Gastrocnemius medialis (tissue), 4 donors: ENCODE results near the gene MRM2. TPM values are rescaled to one million over a fixed set of nuclear protein-coding genes. Genes with fewer than 3 reads are reported as not detected.

Experiments
- ATAC-seq, 2 donors: fragments of 150-250 bp; one replicate each; pipeline ENCODE4 v1.9.1; 2016
- DNase-seq, 2 donors: peaks; one replicate each; pipeline ENCODE4 v3.0.0-alpha.2; 2019
- H3K27ac ChIP-seq, 4 donors: fragments of 200-600 bp; sonication (generic); 1 replicate in 1 of 4; 2 replicates in 3 of 4; pipeline ENCODE4 v1.5.1; 2016 to 2018; ENCODE audit warnings: mild to moderate bottlenecking in 2 of 4, moderate library complexity in 1 of 4
- H3K27me3 ChIP-seq, 3 donors: fragments of 200-600 bp; sonication (generic) in 2 of 3; 1 replicate in 1 of 3; 2 replicates in 2 of 3; pipeline versions ENCODE4 v1.5.1 to v1.6.0; 2016 to 2019; ENCODE audit warnings: mild to moderate bottlenecking in 1 of 3, moderate library complexity in 1 of 3
- H3K36me3 ChIP-seq, 2 donors: fragments of 200-600 bp; sonication (generic) in 1 of 2; one replicate each; pipeline ENCODE4 v1.5.1; 2017 to 2018
- H3K4me1 ChIP-seq, 2 donors: fragments of 200-600 bp; sonication (generic) in 1 of 2; one replicate each; pipeline ENCODE4 v1.5.1; 2016 to 2017; ENCODE audit warnings: mild to moderate bottlenecking in 2 of 2
- H3K4me3 ChIP-seq, 4 donors: fragments of 200-600 bp; sonication (generic) in 3 of 4; 1 replicate in 1 of 4; 2 replicates in 3 of 4; pipeline ENCODE4 v1.5.1; 2016 to 2019; ENCODE audit warnings: mild to moderate bottlenecking in 2 of 4
- H3K9me3 ChIP-seq, 3 donors: fragments of 200-600 bp; sonication (generic) in 2 of 3; 1 replicate in 1 of 3; 2 replicates in 2 of 3; pipeline ENCODE4 v1.5.1; 2016 to 2019
- CTCF ChIP-seq, 5 experiments: fragments of 450-650 bp in 3 of 5; fragments of 200-600 bp in 2 of 5; sonication (generic) in 2 of 5; IDR thresholded peaks in 4 of 5; conservative IDR thresholded peaks in 1 of 5; 1 replicate in 4 of 5; 2 replicates in 1 of 5; pipeline ENCODE4 v1.5.1; 2016 to 2019; ENCODE audit warnings: antibody characterized with exemption in 5 of 5, mild to moderate bottlenecking in 3 of 5, moderate library complexity in 3 of 5
- POLR2A ChIP-seq, 2 donors: fragments of 450-650 bp; IDR thresholded peaks; one replicate each; pipeline ENCODE4 v1.6.1; 2017; ENCODE audit warnings: antibody characterized with exemption in 2 of 2, mild to moderate bottlenecking in 2 of 2, moderate library complexity in 2 of 2
- in situ Hi-C, 4 donors: fragments of 200-750 bp; cut with MboI; loops; one replicate each; pipeline versions ENCODE4 v1.15.0 to v1.8.0; 2017; ENCODE audit warnings: low sequenced_read_pairs in 4 of 4
- intact Hi-C: fragments of 100-400 bp; cut with DNase I; formaldehyde crosslinking; loops from one replicate; pipeline ENCODE4 v1.15.1; 2023; ENCODE audit warnings: low total_unique reads
- total RNA-seq, 4 donors: library from RNA; depleted of rRNA; stranded (reverse); fragments of >200 nt; gene quantifications; one replicate each; pipeline versions ENCODE4 v1.1.0 to v1.2.3, GENCODE V29; 2016

Gene MRM2
- total RNA-seq, 4 donors from 2014 or later = 14.1 to 41.7 (median 16.9) TPM

- no peak for TF ChIP-seq POLR2A (IDR thresholded peaks at IDR 0.05)
- TF ChIP-seq CTCF (IDR thresholded peaks at IDR 0.05 in 4 of 5, conservative IDR thresholded peaks at IDR 0.05 in 1 of 5) = peak in 1 of 5 experiments; percentile 13
- ATAC-seq (peak; percentile 38 to 76), DNase-seq (peak; percentile 25 to 43)
- Histone ChIP-seq H3K4me1 (no peaks in the 10 kb centered on the region), H3K4me3 (no peak overlapping the region), H3K27me3 (no peaks in the 10 kb centered on the region), H3K36me3 (no peaks in the 10 kb centered on the region), H3K27ac (peak overlapping the region in 1 of 4 donors; percentile 18), H3K9me3 (no peaks in the 10 kb centered on the region)
- in situ Hi-C loops (loop anchor here in 1 of 4 donors (10.0 kb wide), 1 partner anchor 96 kb away; no protein-coding TSS in a partner anchor), intact Hi-C loops (loop anchor here (10.0 kb wide), 1 partner anchor 306 kb away; the partner anchor contains the start of genes BRAT1 and IQCE)
Observed at GRCh38 chr7:2248984-2249694, 7.1 kb upstream of the MRM2 start.

GRCh38 chr7:2247141-2247995 is 5.4 kb upstream of the MRM2 start:
- no peaks in the 10 kb centered on the region for H3K9me3 ChIP-seq
- no peak overlapping the region for H3K27ac ChIP-seq
- DNase-seq (no peak), ATAC-seq (no peak)
- in situ Hi-C loops (loop anchor here in 1 of 4 donors (10.0 kb wide), 1 partner anchor 97 kb away; no protein-coding TSS in a partner anchor), intact Hi-C loops (loop anchor here (10.0 kb wide), 1 partner anchor 307 kb away; the partner anchor contains the start of genes BRAT1 and IQCE)
- TF ChIP-seq POLR2A (IDR thresholded peaks at IDR 0.05) (no peak), CTCF (IDR thresholded peaks at IDR 0.05 in 4 of 5, conservative IDR thresholded peaks at IDR 0.05 in 1 of 5) (peak in 2 of 5 experiments; percentile 27 to 46)
- H3K27me3 ChIP-seq = no peaks in the 10 kb centered on the region
- H3K4me3 ChIP-seq = no peak overlapping the region
- H3K4me1 ChIP-seq = peaks cover 4 to 6% of the 10 kb centered on the region in 2 donors
- H3K36me3 ChIP-seq = no peaks in the 10 kb centered on the region

GRCh38 chr7:2245883-2246675 is 4.1 kb upstream of the MRM2 start:
- Histone ChIP-seq H3K4me1 (peaks cover 8 to 12% of the 10 kb centered on the region in 2 donors), H3K27me3 (no peaks in the 10 kb centered on the region), H3K4me3 (no peak overlapping the region), H3K36me3 (no peaks in the 10 kb centered on the region), H3K27ac (no peak overlapping the region), H3K9me3 (no peaks in the 10 kb centered on the region)
- no peak for ATAC-seq
- intact Hi-C loops = loop anchor here (10.0 kb wide), 1 partner anchor 309 kb away; the partner anchor contains the start of genes BRAT1 and IQCE
- in situ Hi-C loops = loop anchor here in 1 of 4 donors (10.0 kb wide), 1 partner anchor 99 kb away; no protein-coding TSS in a partner anchor
- no peak for DNase-seq
- TF ChIP-seq CTCF (IDR thresholded peaks at IDR 0.05 in 4 of 5, conservative IDR thresholded peaks at IDR 0.05 in 1 of 5) = no peak
- TF ChIP-seq POLR2A (IDR thresholded peaks at IDR 0.05) = no peak

- TF ChIP-seq POLR2A (IDR thresholded peaks at IDR 0.05) = no peak
- TF ChIP-seq CTCF (IDR thresholded peaks at IDR 0.05 in 4 of 5, conservative IDR thresholded peaks at IDR 0.05 in 1 of 5) = no peak
- no peak overlapping the region for H3K4me3 ChIP-seq
- DNase-seq (no peak), ATAC-seq (no peak)
- no peaks in the 10 kb centered on the region for H3K27me3 ChIP-seq
- H3K36me3 ChIP-seq = peaks cover 0 to under 1% of the 10 kb centered on the region in 2 donors
- in situ Hi-C loops (loop anchor here in 1 of 4 donors (10.0 kb wide), 1 partner anchor 100 kb away; no protein-coding TSS in a partner anchor), intact Hi-C loops (loop anchor here (10.0 kb wide), 1 partner anchor 310 kb away; the partner anchor contains the start of genes BRAT1 and IQCE)
- H3K4me1 ChIP-seq = peaks cover 12 to 13% of the 10 kb centered on the region in 2 donors
- no peaks in the 10 kb centered on the region for H3K9me3 ChIP-seq
- no peak overlapping the region for H3K27ac ChIP-seq
Observed at GRCh38 chr7:2244404-2244995, 2.5 kb upstream of the MRM2 start.
